ENCODE results near the gene SLC39A8.

The SLC39A8 gene

DNA sequence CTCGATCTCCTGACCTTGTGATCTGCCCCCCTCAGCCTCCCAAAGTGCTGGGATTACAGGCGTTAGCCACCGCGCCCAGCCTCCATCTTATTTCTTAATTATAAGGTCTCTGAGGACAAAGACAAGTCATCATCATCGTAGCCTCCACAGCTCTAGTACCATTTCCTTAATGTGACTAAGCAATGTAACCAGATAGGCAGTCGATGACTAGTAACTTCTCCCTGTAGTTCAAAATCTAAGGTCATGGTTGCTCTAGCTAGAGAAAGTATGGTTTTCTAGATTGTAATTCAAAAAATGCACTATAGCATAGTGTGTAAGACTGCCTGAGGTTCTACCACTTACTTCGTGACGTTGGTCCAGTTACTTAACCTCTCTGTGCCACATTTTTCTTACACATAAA, 6.9 kb downstream of the SLC39A8 start:
- DNase-seq = no peak

DNA sequence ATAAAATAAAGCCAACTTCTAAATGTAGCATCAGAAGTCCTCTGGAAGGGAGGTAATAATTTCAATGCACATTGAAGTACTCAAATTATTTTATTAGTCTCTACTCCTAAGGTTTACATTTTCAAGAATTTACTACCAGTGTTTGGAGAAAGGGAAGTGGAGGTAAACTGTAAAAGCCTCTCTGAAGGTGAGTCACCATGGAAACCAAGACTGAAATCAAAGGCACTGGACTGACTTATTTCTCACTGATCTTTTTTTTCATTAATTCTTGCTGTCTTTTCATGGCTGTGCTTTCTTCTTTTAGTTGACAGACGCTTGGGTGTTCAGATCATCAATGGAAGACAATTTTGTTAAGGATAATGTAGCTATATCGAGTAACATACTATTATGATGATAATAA, 9.7 kb downstream of the SLC39A8 start:
- no peak for DNase-seq

DNA sequence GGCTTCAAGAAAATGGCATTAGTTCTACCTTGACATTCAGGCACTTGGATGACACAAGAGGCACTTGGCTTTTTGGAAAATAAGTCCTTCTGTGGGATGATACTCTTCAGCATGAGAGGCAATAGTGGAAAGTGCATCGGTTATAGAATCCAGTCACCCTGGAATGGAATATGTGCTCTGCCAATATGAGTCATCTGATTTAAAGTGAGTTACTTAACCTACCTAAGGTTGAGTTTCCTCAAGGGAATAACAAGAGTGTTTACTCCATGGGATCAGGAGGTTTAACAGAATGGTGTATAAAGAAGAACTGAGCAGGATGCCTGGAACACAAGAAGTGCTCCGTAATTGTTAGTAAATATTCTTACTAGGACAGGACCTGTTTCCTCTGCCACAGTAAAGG, 10.7 kb downstream of the SLC39A8 start:
- no peak for DNase-seq

GRCh38 chr4:102333787-102334186, 11.5 kb downstream of the SLC39A8 start:
- DNase-seq = no peak

DNA sequence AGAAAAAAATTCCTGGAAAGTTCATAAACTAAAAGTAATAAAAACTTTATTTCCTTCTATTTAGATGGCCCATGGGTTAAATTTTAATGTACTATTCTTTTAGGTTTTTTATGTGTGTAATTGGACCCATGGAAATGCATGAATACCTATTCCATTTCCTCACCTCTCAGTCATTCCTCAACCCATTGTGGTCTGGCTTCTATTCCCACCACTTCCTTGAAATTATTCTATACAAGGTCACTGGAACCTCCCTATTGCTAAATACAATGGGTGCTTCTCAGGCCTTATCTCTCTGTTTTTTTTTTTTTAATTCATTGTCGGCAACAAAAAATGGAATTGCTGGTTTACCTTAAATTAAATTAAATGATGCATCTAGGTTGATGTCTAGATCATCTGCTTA, 17.2 kb downstream of the SLC39A8 start:
- DNase-seq = no peak

DNA sequence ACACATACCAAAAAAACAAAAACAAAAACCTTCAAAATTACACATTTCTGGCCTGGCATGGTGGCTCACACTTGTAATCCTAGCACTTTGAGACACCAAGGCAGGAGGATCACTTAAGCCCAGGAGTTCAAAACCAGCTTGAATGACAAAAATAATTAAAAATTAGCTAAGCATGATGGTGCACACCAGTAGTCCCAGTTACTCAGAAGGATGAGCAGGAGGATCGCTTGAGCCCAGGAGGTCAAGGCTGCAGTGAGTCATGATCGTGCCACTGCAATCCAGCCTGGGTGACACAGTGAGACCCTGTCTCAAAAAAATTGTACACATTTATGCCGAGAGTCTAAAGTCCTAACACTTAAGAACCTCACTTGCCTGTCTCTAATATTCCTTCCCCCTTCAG, 18.3 kb downstream of the SLC39A8 start:
- DNase-seq = no peak

DNA sequence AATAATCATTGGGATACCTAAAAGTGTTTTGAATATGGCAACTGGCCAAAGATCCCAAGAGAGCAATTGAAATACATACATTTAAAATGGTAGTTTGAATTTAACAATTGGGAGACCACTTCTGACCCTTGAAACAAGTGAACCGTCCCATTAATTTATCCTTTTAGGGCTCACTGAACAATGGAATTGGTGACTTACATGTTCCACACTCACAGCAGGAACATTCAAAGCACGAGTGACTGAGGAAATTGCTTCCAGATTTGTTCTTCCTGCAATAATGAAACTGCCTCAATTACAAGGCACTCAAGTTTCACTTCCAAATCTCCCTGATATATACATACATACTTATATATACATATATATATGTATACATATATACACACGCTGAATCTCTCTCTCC, 20.6 kb downstream of the SLC39A8 start:
- DNase-seq = no peak

- DNase-seq = no peak
Observed at GRCh38 chr4:102322736-102323135, 22.5 kb downstream of the SLC39A8 start.

DNA sequence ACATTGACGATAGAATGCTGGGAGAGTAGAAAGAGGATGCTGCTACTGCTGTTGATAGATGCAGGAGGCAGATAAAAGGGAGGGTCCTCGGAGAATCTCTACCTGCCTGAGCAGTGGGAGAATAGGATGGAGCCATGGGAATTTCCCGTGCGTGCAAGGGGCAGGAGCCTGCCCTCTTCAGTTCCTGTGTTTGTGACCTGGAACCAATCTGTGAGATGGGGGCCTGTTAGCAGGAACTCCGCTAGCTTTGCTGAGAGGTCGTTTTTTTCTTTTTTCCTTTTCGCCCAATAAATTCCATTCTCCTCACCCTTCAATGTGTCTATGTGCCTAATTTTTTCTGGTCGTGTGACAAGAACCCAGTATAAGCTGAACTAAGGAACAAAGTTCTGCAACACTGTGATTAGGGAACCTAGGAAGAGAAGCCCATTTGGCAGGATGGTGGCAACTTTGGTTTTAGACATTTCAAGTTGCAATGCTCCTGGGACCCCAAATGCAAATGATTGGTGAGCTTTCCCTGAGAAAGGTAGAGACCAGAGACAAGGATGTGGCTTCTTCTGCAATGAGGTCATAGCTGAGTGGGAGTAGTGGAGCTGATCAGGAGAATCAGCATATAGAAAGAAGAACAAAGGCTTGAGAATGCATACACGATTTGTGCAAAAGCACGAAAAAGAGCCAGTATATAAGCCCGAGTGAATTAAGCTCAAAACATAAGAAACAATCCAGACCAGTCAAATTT, 23.9 kb downstream of the SLC39A8 start:
- DNase-seq = no peak

- no peak for DNase-seq
Observed at GRCh38 chr4:102319594-102319993, 25.7 kb downstream of the SLC39A8 start.

DNA sequence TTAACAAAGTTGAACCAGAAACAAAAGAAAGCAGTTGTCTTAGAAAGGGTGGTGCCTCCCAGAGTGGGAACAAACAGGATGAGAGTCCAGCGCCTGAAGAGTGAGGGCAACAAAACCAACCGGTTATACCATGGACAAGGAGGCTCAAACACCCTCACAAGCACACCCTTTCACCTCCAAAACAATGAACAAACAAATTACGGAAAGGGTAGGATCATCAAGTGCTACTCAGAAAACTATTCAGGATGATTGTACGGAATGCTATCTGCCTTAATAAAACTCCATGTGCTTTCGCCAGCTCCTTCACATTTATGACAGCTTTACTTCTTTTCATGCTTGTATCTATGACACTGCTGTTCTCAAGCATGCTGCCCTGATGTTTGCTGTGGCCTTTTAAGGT, 26.8 kb downstream of the SLC39A8 start:
- DNase-seq = no peak

DNA sequence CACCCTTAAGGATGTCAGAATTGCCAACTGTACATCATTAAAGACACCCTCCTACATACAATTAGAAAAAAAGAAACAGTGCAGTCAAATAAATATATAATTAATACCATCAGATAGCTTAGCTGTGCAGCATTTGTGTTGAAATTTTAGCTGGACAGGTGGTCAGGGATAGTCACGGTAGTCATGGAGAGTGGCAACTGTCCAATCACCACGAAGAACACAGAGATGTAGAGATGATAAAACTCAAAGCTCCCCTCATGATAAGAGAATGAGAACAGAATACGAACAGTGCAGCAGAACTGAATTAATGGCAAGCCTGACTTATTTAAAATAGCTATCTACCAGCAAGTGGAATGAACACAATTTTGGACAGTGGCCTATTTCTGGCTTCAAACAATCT, 27.2 kb downstream of the SLC39A8 start:
- no peak for DNase-seq

- no peak for DNase-seq
Observed at GRCh38 chr4:102317459-102317858, 27.8 kb downstream of the SLC39A8 start.

- no peak for DNase-seq
Observed at GRCh38 chr4:102316585-102316984, 28.7 kb downstream of the SLC39A8 start.

GRCh38 chr4:102315532-102315931, 29.8 kb downstream of the SLC39A8 start:
- DNase-seq = no peak

DNA sequence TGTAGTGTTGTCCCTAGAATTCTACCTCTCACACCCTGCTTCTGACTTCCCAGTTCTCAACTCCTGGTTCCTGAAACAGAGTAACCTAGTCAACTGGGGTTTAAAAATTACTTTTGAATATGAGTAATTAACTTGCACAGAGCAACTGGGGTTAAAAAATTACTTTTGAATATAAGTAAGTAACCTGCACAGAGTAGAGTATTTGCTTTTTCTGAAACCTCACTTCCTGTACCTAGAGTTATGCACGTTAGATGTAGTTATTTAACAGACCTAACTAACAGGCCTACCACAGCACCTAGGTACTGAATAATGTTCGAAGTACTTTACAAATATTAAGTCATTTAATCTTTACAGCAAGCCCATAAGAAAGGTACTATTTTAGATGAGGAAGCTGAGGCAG, 32.9 kb downstream of the SLC39A8 start:
- no peak for DNase-seq

DNA sequence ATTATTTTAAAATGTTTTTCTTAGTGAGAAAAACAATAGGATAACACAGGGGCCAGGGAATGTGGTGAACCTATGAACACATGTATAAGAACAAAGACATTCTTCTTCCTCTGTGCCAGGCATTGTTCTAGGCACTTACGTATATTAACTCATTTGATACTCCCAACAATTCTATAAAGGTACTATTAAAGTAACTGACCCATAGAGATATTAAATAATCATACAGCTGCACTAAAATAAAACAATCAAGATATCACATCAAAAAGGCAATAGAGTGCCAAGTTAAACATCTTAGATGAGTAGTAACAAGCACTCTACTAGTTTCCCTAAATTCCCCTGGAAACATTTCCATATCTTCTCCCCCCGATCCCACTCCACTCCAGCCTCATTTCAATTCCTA, 33.4 kb downstream of the SLC39A8 start:
- DNase-seq = no peak

GRCh38 chr4:102311407-102311806, 33.9 kb downstream of the SLC39A8 start:
- DNase-seq = no peak

GRCh38 chr4:102308032-102308799, 37.1 kb downstream of the SLC39A8 start:
- DNase-seq = no peak

DNA sequence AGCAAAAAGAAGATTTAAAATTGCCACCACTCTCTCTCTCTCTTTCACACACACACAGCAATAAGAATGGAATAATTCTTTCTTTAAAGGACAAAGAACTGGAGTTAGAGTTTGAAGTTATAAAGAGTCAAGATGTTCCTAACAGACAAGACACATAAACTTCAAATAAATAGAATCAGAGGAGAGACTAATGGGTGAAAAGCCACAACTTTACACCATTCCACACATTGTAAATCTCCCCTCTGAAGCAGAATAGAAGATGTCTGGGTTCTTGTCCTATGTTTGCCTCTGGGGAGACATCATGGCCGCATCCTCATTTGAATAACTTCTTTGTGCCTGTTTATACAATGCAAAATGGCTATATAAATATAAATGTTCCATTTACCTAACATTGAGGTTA, 39.6 kb downstream of the SLC39A8 start:
- DNase-seq = no peak

GRCh38 chr4:102302762-102303161, 42.5 kb downstream of the SLC39A8 start:
- DNase-seq = no peak

GRCh38 chr4:102301167-102301566, 44.1 kb downstream of the SLC39A8 start:
- DNase-seq = no peak

DNA sequence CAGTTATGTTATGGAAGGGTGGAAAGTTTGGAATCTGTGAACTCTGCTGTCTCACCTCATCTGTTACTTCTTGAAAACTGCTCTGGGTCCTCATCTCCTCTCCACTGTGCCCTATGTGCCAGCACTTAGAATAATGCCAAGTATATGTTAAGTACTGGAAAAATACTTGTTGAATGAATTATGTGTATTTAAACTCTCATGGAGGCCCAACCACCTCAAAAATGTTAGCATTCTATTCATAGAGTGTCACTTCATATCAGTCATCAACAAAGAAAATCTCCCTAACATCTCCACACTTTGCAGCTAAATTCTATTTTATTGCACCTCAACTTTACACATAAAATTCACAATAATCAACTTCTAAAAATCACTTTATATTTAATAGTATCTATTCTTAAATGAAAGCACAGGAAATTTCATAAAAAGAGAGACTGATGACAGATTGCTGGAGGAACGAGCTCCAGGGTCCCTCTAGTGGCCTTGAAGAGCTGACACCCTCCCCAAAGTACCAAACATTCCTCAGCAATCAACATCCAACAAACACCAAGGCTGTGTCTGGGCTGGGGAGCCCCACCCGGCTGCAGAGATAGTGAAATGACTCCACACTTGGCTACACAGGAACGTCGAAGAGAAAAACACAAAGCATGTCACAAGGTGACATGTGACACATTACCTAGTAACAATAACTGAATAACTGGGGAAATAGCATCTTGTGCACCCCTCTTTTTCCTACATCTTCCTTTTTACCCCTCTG, 45.8 kb downstream of the SLC39A8 start:
- DNase-seq = peak; percentile 4

- no peak for DNase-seq
Observed at GRCh38 chr4:102298716-102299115, 46.6 kb downstream of the SLC39A8 start.

Measured in NCI-H2227 treated with DMSO at 0.1 percent for 48 hours (cell line).